HG03097 (cell line): ENCODE data around the gene FIP1L1.
"Not testable (repeated sequence)": the region's sequence is repeated elsewhere in the genome, so short reads cannot be mapped to it uniquely, and the experiment has no call there.

Source experiments
- ATAC-seq: cut with Tn5 transposase; IDR thresholded peaks from one replicate; pipeline ENCODE4 v1.9.1; 2021; ENCODE audit not compliant: unreplicated experiment, low FRiP score

The FIP1L1 gene

GRCh38 chr4:53377319-53378170 is at the start of gene FIP1L1:
FIP1L1 (plus strand) TSS chr4:53377641; CDS start chr4:53377839, 198 bp downstream.
- ATAC-seq, result peak; percentile 91

GRCh38 chr4:53334916-53335315 is 42.5 kb upstream of the FIP1L1 start:
- not testable (repeated sequence) for ATAC-seq

GRCh38 chr4:53340145-53340544 is 37.3 kb upstream of the FIP1L1 start:
- ATAC-seq, result not testable (repeated sequence)

- ATAC-seq, result not testable (repeated sequence)
Measured at GRCh38 chr4:53346392-53346791, 31.0 kb upstream of the FIP1L1 start.

GRCh38 chr4:53346920-53347852 is 30.3 kb upstream of the FIP1L1 start:
- ATAC-seq, result no peak

GRCh38 chr4:53348046-53348445 is 29.4 kb upstream of the FIP1L1 start:
- ATAC-seq, result no peak

- no peak for ATAC-seq
Measured at GRCh38 chr4:53349091-53349491, 28.4 kb upstream of the FIP1L1 start.

- ATAC-seq, result no peak
Measured at GRCh38 chr4:53354012-53354722, 23.3 kb upstream of the FIP1L1 start.

GRCh38 chr4:53355930-53356521 is 21.4 kb upstream of the FIP1L1 start:
- no peak for ATAC-seq

- no peak for ATAC-seq
Measured at GRCh38 chr4:53361451-53361850, 16.0 kb upstream of the FIP1L1 start.

GRCh38 chr4:53362093-53362492 is 15.3 kb upstream of the FIP1L1 start:
- no peak for ATAC-seq

- no peak for ATAC-seq
Measured at GRCh38 chr4:53364624-53365023, 12.8 kb upstream of the FIP1L1 start.

GRCh38 chr4:53365121-53365485 is 12.3 kb upstream of the FIP1L1 start:
- peak; percentile 18 for ATAC-seq

- peak; percentile 93 for ATAC-seq
Measured at GRCh38 chr4:53365486-53366300, 11.7 kb upstream of the FIP1L1 start, which contains the start of gene SCFD2. SCFD2 (minus strand) TSS chr4:53366061.

GRCh38 chr4:53366301-53366716 is 11.1 kb upstream of the FIP1L1 start:
- no peak for ATAC-seq

- ATAC-seq, result no peak
Measured at GRCh38 chr4:53367721-53368120, 9.7 kb upstream of the FIP1L1 start.

GRCh38 chr4:53371049-53371448 is 6.4 kb upstream of the FIP1L1 start:
- no peak for ATAC-seq

GRCh38 chr4:53371843-53372521 is 5.5 kb upstream of the FIP1L1 start:
- ATAC-seq, result no peak

- no peak for ATAC-seq
Measured at GRCh38 chr4:53374777-53375258, 2.6 kb upstream of the FIP1L1 start.
